Measurements from ENCODE around the gene EIF3M.

DNA sequence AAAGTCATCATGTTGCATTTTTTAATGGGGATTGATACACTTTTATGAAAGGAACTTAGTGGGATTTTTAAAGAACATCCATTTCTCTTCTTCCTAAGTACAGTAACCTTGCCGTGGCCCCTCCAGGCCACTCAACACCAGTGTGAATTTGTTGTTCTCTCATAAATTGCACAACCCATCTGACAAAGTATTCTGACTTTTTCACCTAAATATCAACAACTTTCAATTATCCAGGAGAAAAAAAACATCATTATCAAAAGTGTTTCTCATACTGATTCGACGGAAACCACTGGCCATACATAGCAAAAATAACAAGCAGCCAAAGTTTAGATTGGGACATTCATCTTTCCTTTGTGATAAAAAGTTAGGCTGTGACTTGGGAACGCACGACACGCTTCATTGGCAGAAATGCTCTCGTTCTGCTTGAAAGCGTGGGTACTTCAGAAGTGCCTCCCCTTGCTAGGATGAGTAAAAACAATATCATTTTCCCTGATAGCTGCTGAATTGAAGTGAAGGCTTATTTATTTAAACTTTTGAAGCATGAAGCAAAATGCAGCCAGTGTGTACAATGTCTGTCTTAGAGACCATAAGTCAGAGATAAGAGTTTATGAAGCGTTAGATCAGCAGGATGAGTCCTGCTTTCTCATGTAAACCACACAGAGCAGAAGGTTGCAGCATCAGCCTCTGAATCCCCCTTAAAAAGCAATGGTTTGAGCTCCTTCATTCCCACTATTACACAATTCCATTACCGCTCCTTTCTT, 20.6 kb upstream of the EIF3M start:
- TF ChIP-seq EP300 (IDR thresholded peaks at IDR 0.05) (no peak), POLR2A (IDR thresholded peaks at IDR 0.05; ENCODE audit: low read depth) (no peak)
- TF ChIP-seq, protein P1, sequence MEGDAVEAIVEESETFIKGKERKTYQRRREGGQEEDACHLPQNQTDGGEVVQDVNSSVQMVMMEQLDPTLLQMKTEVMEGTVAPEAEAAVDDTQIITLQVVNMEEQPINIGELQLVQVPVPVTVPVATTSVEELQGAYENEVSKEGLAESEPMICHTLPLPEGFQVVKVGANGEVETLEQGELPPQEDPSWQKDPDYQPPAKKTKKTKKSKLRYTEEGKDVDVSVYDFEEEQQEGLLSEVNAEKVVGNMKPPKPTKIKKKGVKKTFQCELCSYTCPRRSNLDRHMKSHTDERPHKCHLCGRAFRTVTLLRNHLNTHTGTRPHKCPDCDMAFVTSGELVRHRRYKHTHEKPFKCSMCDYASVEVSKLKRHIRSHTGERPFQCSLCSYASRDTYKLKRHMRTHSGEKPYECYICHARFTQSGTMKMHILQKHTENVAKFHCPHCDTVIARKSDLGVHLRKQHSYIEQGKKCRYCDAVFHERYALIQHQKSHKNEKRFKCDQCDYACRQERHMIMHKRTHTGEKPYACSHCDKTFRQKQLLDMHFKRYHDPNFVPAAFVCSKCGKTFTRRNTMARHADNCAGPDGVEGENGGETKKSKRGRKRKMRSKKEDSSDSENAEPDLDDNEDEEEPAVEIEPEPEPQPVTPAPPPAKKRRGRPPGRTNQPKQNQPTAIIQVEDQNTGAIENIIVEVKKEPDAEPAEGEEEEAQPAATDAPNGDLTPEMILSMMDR (IDR thresholded peaks at IDR 0.05), result no peak
